Measurements from ENCODE around the gene ZCCHC2. TPM values are rescaled to one million over a fixed set of nuclear protein-coding genes. Genes with fewer than 3 reads are reported as not detected.

The ZCCHC2 gene
- total RNA-seq, 1 donor from 2014 or later: 18.3 TPM

DNA sequence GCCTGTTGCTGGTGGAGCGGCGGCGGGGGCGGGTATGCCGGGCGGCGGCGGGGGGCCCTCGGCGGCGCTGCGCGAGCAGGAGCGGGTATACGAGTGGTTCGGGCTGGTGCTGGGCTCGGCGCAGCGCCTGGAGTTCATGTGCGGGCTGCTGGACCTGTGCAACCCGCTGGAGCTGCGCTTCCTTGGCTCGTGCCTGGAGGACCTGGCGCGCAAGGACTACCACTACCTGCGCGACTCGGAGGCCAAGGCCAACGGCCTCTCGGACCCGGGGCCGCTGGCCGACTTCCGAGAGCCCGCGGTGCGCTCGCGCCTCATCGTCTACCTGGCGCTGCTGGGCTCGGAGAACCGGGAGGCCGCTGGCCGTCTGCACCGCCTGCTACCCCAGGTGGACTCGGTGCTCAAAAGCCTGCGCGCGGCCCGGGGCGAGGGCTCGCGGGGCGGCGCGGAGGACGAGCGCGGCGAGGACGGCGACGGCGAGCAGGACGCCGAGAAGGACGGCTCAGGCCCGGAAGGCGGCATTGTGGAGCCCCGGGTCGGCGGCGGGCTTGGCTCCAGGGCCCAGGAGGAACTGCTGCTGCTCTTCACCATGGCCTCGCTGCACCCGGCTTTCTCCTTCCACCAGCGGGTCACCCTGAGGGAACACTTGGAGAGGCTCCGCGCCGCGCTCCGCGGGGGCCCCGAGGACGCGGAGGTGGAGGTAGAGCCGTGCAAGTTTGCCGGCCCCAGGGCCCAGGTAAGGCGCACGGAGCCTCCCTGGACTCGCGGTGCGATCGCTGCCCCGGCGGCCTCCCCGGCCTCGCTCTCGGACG is 1.0 kb downstream of the ZCCHC2 start:
- TF ChIP-seq, protein P1, sequence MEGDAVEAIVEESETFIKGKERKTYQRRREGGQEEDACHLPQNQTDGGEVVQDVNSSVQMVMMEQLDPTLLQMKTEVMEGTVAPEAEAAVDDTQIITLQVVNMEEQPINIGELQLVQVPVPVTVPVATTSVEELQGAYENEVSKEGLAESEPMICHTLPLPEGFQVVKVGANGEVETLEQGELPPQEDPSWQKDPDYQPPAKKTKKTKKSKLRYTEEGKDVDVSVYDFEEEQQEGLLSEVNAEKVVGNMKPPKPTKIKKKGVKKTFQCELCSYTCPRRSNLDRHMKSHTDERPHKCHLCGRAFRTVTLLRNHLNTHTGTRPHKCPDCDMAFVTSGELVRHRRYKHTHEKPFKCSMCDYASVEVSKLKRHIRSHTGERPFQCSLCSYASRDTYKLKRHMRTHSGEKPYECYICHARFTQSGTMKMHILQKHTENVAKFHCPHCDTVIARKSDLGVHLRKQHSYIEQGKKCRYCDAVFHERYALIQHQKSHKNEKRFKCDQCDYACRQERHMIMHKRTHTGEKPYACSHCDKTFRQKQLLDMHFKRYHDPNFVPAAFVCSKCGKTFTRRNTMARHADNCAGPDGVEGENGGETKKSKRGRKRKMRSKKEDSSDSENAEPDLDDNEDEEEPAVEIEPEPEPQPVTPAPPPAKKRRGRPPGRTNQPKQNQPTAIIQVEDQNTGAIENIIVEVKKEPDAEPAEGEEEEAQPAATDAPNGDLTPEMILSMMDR (IDR thresholded peaks at IDR 0.05; ENCODE audit: unreplicated experiment): no peak
- Mint-ChIP-seq H3K36me3 (no peaks in the 10 kb centered on the region), H3K27me3 (ENCODE audit: low read depth) (peaks cover 6% of the 10 kb centered on the region), H3K27ac (peak overlapping the region; percentile 67), H3K4me3 (peak overlapping the region; percentile 79), H3K9me3 (no peaks in the 10 kb centered on the region), H3K4me1 (peaks cover 35% of the 10 kb centered on the region)
- peak; percentile 27 to 64 for DNase-seq (ENCODE audit: low spot score in 2 of 2, unreplicated experiment in 2 of 2)

DNA sequence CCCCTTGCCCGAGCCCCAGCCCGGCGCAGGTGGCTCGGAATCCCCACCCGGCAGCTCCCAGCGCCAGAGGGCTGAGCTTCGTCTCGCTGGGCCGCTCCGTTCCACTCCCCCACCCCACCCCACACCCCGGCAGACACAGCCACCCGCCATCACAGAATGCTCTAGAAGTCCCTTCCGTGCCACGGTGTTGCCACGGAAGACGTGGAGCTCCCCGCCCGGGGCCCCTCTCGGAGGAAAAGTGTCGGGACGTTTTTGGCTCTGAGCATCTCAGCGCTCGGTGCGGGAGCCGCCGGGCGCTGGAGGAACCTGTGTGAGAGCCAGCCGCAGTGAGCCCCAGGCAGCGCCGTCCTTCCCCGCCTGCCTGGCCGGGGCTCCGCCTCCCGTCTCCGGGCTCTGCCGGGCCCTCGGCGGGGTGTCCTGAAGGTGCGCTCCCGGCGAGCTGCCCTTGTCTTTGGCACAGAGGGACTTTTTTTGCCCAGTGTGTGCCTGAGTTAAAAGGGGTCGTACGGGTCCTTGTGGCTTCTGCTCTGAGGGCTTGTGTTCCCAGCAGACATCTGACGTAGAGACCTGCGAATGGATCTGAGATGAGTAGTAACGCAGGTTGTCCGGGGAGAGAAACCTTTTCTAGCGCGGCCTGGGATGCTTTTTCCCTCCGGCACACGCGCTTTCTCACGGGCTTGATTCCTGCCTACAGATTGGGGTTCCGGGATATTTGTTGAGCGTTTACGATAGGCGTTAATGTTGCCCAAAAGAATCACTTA is 1.8 kb downstream of the ZCCHC2 start:
- TF ChIP-seq, protein P1 (IDR thresholded peaks at IDR 0.05; ENCODE audit: unreplicated experiment): no peak
- Mint-ChIP-seq H3K4me3 (peak overlapping the region; percentile 79), H3K9me3 (no peaks in the 10 kb centered on the region), H3K27me3 (ENCODE audit: low read depth) (peaks cover 4% of the 10 kb centered on the region), H3K27ac (peak overlapping the region; percentile 92), H3K4me1 (peaks cover 40% of the 10 kb centered on the region), H3K36me3 (no peaks in the 10 kb centered on the region)
- DNase-seq (ENCODE audit: low spot score in 2 of 2, unreplicated experiment in 2 of 2): peak; percentile 40 to 73

DNA sequence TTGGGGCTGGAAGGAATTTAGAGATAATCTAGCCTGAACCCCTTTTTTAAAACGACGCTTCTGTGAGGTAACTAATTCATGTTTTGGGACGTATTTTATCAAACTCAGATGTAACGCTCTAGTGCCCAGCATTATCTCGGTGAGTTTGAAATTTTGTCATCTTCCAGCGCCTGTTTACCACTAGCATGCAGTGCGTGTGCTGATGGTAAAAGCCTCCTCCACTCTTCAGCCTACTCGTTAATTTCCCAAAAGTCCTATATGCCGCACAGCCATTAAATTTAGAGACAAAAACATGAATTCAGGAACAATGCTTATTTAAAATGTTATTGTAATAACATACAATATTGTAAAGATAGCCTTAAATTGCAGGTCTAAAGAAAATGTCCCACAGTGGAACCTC is 2.8 kb downstream of the ZCCHC2 start:
- H3K36me3 Mint-ChIP-seq: no peaks in the 10 kb centered on the region
- TF ChIP-seq, protein P1 (IDR thresholded peaks at IDR 0.05; ENCODE audit: unreplicated experiment): no peak
- no peaks in the 10 kb centered on the region for H3K9me3 Mint-ChIP-seq
- H3K27ac Mint-ChIP-seq: peak overlapping the region; percentile 92
- DNase-seq (ENCODE audit: low spot score in 2 of 2, unreplicated experiment in 2 of 2): no peak
- peaks cover 4% of the 10 kb centered on the region for H3K27me3 Mint-ChIP-seq (ENCODE audit: low read depth)
- peak overlapping the region; percentile 79 for H3K4me3 Mint-ChIP-seq
- H3K4me1 Mint-ChIP-seq: peaks cover 44% of the 10 kb centered on the region

DNA sequence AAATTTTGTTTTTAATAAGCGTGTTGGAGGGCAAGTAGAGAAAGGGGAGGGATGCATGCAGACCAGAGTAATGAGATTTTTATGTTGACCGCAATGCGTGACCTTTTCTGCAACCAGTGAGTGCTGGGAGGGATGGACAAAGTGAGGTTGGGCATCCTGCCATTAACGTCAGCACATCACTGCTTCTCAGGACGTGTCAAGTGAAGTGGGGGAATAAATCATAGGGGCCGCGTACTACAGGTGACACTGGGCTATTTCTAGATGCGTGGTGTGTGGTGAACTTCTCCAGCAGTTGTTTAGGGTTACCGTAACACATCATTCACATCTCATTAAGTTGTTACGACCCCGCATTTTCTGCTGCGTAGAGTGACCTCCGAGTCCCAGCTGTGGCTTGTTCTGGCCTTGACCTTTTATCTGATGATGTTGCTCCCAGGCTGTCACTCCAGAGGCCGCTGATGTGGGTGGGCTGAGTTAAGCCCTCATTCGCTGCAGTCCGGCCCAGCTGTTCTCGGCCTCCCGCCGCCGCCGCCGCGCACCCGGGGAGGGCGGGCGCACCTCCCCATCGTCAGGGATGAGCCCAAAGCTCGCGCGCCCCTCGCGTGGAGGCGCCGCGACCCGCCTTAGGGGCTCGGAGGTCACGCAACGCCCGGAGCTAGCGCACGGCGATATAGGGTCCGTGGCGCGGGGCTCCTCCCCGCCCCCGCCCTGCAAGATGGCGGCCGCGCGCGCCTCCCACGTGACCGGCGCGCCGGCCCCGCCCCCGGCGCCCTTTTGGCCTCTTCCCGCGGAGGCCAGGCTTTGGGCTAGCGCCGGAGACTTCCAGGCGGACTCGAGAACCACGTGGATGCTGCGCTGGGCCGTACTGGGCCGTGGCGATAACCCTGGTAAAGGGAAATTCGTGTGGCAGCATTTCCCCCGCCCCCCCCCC is 3.5 kb downstream of the ZCCHC2 start:
- H3K4me3 Mint-ChIP-seq: peak overlapping the region; percentile 79
- peak; percentile 32 to 54 for DNase-seq (ENCODE audit: low spot score in 2 of 2, unreplicated experiment in 2 of 2)
- H3K4me1 Mint-ChIP-seq: peaks cover 40% of the 10 kb centered on the region
- peak overlapping the region; percentile 92 for H3K27ac Mint-ChIP-seq
- no peaks in the 10 kb centered on the region for H3K9me3 Mint-ChIP-seq
- TF ChIP-seq, protein P1 (IDR thresholded peaks at IDR 0.05; ENCODE audit: unreplicated experiment): no peak
- no peaks in the 10 kb centered on the region for H3K27me3 Mint-ChIP-seq (ENCODE audit: low read depth)
- H3K36me3 Mint-ChIP-seq: no peaks in the 10 kb centered on the region

DNA sequence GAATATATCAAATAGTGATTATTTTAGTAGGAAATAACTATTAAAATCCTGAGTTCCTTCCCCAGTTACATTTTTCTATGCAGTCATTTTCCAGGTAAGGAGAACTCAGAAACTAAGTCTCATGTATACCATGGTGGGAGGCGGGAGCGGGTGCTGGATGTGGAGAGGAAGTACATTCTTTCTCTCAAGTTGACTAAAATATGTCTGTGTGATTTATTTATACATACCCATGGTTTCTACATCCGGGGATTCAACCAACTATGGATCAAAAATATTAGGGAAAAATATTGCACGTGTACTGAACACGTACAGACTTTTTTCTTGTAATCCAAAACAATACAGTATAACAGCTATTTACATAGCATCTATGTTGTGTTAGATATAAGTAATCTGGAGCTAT is 6.8 kb downstream of the ZCCHC2 start:
- Mint-ChIP-seq H3K4me1 (peaks cover 34% of the 10 kb centered on the region), H3K4me3 (no peak overlapping the region), H3K9me3 (no peaks in the 10 kb centered on the region), H3K27ac (peak overlapping the region; percentile 74), H3K36me3 (no peaks in the 10 kb centered on the region), H3K27me3 (ENCODE audit: low read depth) (no peaks in the 10 kb centered on the region)
- TF ChIP-seq, protein P1 (IDR thresholded peaks at IDR 0.05; ENCODE audit: unreplicated experiment): no peak
- DNase-seq (ENCODE audit: low spot score in 2 of 2, unreplicated experiment in 2 of 2): no peak
